Colonic mucosa (tissue), 4 donors: ENCODE measurements around the gene IDH2. TPM values are rescaled to one million over a fixed set of nuclear protein-coding genes. Genes with fewer than 3 reads are reported as not detected.
A peak's percentile ranks its signal among the peaks of the same experiment; 100 is the strongest.

Source experiments
- DNase-seq: peaks from one replicate; pipeline ENCODE4 v3.0.0-alpha.2; 2020
- H3K27ac ChIP-seq: fragments of 200-600 bp; one replicate; pipeline ENCODE4 v1.8.0; 2021
- H3K27me3 ChIP-seq: fragments of 200-600 bp; one replicate; pipeline ENCODE4 v1.8.0; 2021
- H3K36me3 ChIP-seq: fragments of 200-600 bp; one replicate; pipeline ENCODE4 v1.8.0; 2021
- H3K4me1 ChIP-seq: fragments of 200-600 bp; one replicate; pipeline ENCODE4 v1.8.0; 2021; ENCODE audit warnings: mild to moderate bottlenecking
- H3K4me3 ChIP-seq: fragments of 200-600 bp; one replicate; pipeline ENCODE4 v1.8.0; 2021
- H3K9ac ChIP-seq, 2 donors: one replicate each; pipeline ENCODE4 v1.7.0; 2013; ENCODE audit warnings: control low read depth in 2 of 2, low read depth in 2 of 2, low read length in 2 of 2
- H3K9me3 ChIP-seq: fragments of 200-600 bp; one replicate; pipeline ENCODE4 v1.8.0; 2021
- intact Hi-C: fragments of 100-400 bp; cut with DNase I; formaldehyde crosslinking; loops from one replicate; pipeline ENCODE4 v1.14.1; 2022
- total RNA-seq, 2 donors: library from RNA; stranded (reverse); fragmentation: NEBNext Ultra II Directional in 1 of 2; extraction: Animal tissue kit (Norgen Biotek cat#: 25700) in 1 of 2; gene quantifications; one replicate each; pipeline ENCODE4 v1.2.1, GENCODE V29; 2021
- TF ChIP-seq, protein P1 (sequence below): fragments of 200-600 bp; IDR thresholded peaks from one replicate; pipeline ENCODE4 v1.8.0; 2022; ENCODE audit warnings: antibody characterized with exemption, mild to moderate bottlenecking
- donor health status: healthy.
- donor health status: DM: no; HTN: no; CAD: no.
- donor health status: DM: no; HTN: no; CAD: no.

Gene IDH2
- total RNA-seq, 2 donors from 2014 or later = 201 to 286 TPM

DNA sequence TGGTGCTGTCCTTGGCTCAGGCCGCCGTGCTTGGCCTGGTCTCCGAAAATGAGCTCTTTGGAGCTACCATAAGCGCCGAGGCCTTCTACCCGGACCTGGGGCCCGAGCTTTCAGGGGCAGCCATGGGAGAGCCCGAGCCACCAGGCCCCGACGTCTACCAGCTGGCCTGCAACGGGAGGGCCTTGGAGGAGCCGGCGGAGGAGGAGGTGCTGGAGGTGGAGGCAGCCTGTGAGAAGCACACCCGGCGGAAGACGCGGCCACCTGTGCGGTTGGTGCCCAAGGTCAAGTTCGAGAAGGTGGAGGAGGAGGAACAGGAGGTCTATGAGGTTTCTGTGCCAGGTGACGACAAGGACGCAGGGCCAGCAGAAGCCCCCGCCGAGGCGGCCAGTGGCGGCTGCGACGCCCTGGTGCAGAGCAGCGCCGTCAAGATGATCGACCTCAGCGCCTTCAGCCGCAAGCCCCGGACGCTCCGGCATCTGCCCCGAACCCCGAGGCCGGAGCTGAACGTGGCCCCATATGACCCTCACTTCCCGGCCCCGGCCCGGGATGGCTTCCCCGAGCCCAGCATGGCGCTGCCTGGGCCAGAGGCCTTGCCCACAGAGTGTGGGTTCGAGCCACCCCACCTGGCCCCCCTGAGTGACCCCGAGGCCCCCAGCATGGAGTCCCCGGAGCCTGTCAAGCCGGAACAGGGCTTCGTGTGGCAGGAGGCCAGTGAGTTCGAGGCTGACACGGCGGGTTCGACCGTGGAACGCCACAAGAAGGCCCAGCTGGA lies 34.9 kb downstream of the IDH2 start:
- no peak overlapping the region for H3K9ac ChIP-seq
- TF ChIP-seq, protein P1, sequence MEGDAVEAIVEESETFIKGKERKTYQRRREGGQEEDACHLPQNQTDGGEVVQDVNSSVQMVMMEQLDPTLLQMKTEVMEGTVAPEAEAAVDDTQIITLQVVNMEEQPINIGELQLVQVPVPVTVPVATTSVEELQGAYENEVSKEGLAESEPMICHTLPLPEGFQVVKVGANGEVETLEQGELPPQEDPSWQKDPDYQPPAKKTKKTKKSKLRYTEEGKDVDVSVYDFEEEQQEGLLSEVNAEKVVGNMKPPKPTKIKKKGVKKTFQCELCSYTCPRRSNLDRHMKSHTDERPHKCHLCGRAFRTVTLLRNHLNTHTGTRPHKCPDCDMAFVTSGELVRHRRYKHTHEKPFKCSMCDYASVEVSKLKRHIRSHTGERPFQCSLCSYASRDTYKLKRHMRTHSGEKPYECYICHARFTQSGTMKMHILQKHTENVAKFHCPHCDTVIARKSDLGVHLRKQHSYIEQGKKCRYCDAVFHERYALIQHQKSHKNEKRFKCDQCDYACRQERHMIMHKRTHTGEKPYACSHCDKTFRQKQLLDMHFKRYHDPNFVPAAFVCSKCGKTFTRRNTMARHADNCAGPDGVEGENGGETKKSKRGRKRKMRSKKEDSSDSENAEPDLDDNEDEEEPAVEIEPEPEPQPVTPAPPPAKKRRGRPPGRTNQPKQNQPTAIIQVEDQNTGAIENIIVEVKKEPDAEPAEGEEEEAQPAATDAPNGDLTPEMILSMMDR = no peak
- peaks cover 8% of the 10 kb centered on the region for H3K36me3 ChIP-seq
- no peaks in the 10 kb centered on the region for H3K27me3 ChIP-seq
- intact Hi-C loops = no loop called here
- H3K4me1 ChIP-seq = peaks cover 11% of the 10 kb centered on the region
- H3K9me3 ChIP-seq = no peaks in the 10 kb centered on the region
- no peak overlapping the region for H3K4me3 ChIP-seq
- no peak overlapping the region for H3K27ac ChIP-seq
- DNase-seq = no peak

DNA sequence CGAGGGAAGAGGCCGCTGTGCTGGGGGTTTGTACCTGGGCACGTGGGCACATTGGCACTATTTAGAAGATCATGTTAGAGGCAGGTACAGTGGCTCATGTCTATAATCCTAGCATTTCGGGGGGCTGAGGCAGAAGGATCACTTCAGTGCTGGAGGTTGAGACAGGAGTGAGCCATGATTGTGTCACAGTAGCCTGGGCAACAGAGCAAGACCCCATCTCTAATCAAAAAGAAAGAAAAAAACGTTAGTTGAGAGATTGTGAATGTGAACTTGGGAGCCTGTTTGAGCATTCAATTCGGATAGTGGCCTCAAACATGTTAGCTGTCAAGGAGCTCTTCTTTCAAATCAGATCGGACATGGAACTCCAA lies 36.6 kb downstream of the IDH2 start:
- Histone ChIP-seq H3K9ac (peak overlapping the region; percentile 6 to 50), H3K4me1 (peaks cover 25% of the 10 kb centered on the region), H3K27me3 (no peaks in the 10 kb centered on the region), H3K9me3 (no peaks in the 10 kb centered on the region), H3K4me3 (no peak overlapping the region), H3K36me3 (peaks cover 8% of the 10 kb centered on the region), H3K27ac (peak overlapping the region; percentile 53)
- DNase-seq = no peak
- intact Hi-C loops = no loop called here
- TF ChIP-seq, protein P1 = no peak

- no peak overlapping the region for H3K4me3 ChIP-seq
- peak overlapping the region; percentile 53 for H3K27ac ChIP-seq
- DNase-seq = no peak
- peaks cover 8% of the 10 kb centered on the region for H3K36me3 ChIP-seq
- H3K27me3 ChIP-seq = no peaks in the 10 kb centered on the region
- H3K9ac ChIP-seq = peak overlapping the region; percentile 38 to 50
- intact Hi-C loops = no loop called here
- H3K9me3 ChIP-seq = no peaks in the 10 kb centered on the region
- peaks cover 28% of the 10 kb centered on the region for H3K4me1 ChIP-seq
- TF ChIP-seq, protein P1 = no peak
Observed at GRCh38 chr15:90064911-90065681, 37.2 kb downstream of the IDH2 start.

- intact Hi-C loops = no loop called here
- no peaks in the 10 kb centered on the region for H3K9me3 ChIP-seq
- H3K4me1 ChIP-seq = peaks cover 40% of the 10 kb centered on the region
- no peak overlapping the region for H3K4me3 ChIP-seq
- H3K9ac ChIP-seq = peak overlapping the region; percentile 47 to 81
- H3K27me3 ChIP-seq = no peaks in the 10 kb centered on the region
- peaks cover 8% of the 10 kb centered on the region for H3K36me3 ChIP-seq
- no peak for DNase-seq
- peak overlapping the region; percentile 77 for H3K27ac ChIP-seq
- TF ChIP-seq, protein P1 = no peak
Observed at GRCh38 chr15:90063770-90064247, 38.5 kb downstream of the IDH2 start.

DNA sequence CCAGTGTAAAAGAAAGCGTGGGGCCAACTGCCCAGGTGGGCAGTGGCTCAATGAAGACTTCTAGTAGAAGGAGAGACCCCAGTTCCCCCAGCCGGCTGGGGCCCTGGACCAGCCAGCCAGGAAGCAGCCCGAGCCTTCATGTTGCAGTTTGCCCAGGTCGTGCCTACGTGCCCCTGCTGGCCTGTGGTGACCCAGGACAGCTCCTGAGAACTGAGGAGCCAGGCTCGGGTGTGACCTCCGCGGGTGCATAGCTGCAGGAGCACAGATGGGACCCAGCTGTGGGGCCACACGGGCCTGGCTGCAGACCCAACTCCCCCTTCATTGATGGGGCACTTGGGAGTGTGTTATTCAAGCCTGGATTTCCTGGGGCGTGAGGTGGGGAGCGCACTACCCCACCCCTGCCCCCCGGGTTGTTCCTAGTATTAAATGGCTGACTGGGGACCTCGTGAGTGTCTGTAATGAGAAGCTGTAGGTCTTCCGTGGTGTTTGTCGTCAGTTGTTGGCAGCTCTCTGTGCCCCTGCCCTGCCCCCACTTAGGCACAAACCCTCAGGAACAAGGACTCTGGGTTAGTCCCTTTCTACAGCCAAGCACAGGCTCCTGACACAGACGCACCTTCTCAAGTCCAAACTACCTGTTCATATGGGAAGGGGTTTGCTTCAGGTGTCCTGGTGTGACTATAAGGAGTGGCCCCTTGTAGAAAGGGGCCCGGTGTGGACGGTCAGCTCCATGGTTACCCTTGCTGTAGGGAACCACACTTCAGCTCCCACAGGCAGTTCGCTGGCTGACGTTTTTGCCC lies 39.1 kb downstream of the IDH2 start:
- H3K27ac ChIP-seq = peak overlapping the region; percentile 77
- H3K9me3 ChIP-seq = no peaks in the 10 kb centered on the region
- H3K36me3 ChIP-seq = peaks cover 5% of the 10 kb centered on the region
- TF ChIP-seq, protein P1 = no peak
- no peaks in the 10 kb centered on the region for H3K27me3 ChIP-seq
- intact Hi-C loops = no loop called here
- peak overlapping the region; percentile 58 to 81 for H3K9ac ChIP-seq
- DNase-seq = no peak
- H3K4me3 ChIP-seq = no peak overlapping the region
- H3K4me1 ChIP-seq = peaks cover 40% of the 10 kb centered on the region
